Measurements from ENCODE around the gene USP51. TPM values are rescaled to one million over a fixed set of nuclear protein-coding genes. Genes with fewer than 3 reads are reported as not detected.
A peak's percentile ranks its signal among the peaks of the same experiment; 100 is the strongest.

The USP51 gene
- total and polyA plus RNA-seq, 2 donors (not counting 1 experiment from before 2014, with no cell fraction given), result 0.91 to 3.2 TPM

DNA sequence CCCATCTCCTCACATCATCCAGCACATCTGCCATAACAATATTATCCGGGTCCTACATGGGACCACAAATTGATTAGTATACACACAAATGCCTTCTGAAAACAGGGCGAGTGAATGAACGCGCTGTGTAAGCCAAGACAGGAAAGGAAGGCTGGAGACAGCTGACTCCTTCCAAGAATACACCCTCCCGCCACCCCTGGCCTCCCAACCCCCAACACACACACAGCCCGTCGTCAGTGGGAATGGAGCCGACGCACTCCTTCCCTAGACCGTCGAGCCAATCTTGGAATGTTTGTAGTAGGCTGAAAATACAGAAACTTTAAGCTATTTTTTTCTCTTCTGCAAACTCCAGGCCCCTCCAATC, 38.0 kb downstream of the USP51 start:
- Mint-ChIP-seq H3K4me3 (peak overlapping the region; percentile 95), H3K27me3 (no peaks in the 10 kb centered on the region), H3K4me1 (peaks cover 18% of the 10 kb centered on the region), H3K27ac (peak overlapping the region; percentile 89), H3K9me3 (ENCODE audit: insufficient read depth) (no peaks in the 10 kb centered on the region)
- no peaks in the 10 kb centered on the region for H3K27me3 ChIP-seq (replicated peaks in 1 of 4; ENCODE audit: control extremely low read depth in 1 of 4, control insufficient read depth in 3 of 4, insufficient read depth in 4 of 4, low read length in 3 of 4)
- H3K4me1 ChIP-seq (ENCODE audit: control insufficient read depth in 2 of 2, insufficient read depth in 2 of 2, low read length in 2 of 2), result peaks cover 6 to 8% of the 10 kb centered on the region in 2 donors
- no peaks in the 10 kb centered on the region for H3K79me2 ChIP-seq (ENCODE audit: control insufficient read depth, insufficient read depth, low read length)
- intact Hi-C loops (cut with micrococcal nuclease), result no loop called here
- POLR2A ChIA-PET, result interaction anchor here (1.1 to 1.7 kb wide), 3 partner anchors 37 to 782 kb away, joined by 3 to 10 read pairs (median 3); partner anchors contain the start of genes RRAGB and USP51
- peak; percentile 11 for ATAC-seq (ENCODE audit: low read depth)
- H4K20me1 ChIP-seq (ENCODE audit: control insufficient read depth, insufficient read depth, low read length, poor library complexity, severe bottlenecking), result no peaks in the 10 kb centered on the region
- no peak for TF ChIP-seq EZH2 (IDR thresholded peaks at IDR 0.05; ENCODE audit: borderline replicate concordance, insufficient read depth, low read depth, low read length, poor library complexity, severe bottlenecking)
- TF ChIP-seq, protein P1, sequence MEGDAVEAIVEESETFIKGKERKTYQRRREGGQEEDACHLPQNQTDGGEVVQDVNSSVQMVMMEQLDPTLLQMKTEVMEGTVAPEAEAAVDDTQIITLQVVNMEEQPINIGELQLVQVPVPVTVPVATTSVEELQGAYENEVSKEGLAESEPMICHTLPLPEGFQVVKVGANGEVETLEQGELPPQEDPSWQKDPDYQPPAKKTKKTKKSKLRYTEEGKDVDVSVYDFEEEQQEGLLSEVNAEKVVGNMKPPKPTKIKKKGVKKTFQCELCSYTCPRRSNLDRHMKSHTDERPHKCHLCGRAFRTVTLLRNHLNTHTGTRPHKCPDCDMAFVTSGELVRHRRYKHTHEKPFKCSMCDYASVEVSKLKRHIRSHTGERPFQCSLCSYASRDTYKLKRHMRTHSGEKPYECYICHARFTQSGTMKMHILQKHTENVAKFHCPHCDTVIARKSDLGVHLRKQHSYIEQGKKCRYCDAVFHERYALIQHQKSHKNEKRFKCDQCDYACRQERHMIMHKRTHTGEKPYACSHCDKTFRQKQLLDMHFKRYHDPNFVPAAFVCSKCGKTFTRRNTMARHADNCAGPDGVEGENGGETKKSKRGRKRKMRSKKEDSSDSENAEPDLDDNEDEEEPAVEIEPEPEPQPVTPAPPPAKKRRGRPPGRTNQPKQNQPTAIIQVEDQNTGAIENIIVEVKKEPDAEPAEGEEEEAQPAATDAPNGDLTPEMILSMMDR (IDR thresholded peaks at IDR 0.05), result no peak
- peak overlapping the region; percentile 76 for H2AFZ ChIP-seq (ENCODE audit: insufficient read depth, low read depth, low read length, poor library complexity, severe bottlenecking)
- no peaks in the 10 kb centered on the region for H3K36me3 ChIP-seq (replicated peaks in 1 of 2; ENCODE audit: control extremely low read depth in 1 of 2, control insufficient read depth in 1 of 2, extremely low read depth in 1 of 2, insufficient read depth in 2 of 2, low read length in 1 of 2)
- CTCF ChIA-PET, result interaction anchor here (1.1 to 2.1 kb wide), 2 partner anchors 37 to 266 kb away, joined by 8 to 17 read pairs; partner anchors contain the start of genes RRAGB and USP51
- H3K9ac ChIP-seq (ENCODE audit: low read length), result peak overlapping the region; percentile 72
- no peak for DNase-seq
- no CpG with 5 or more reads among the region's 11 CpGs for WGBS (ENCODE audit: insufficient coverage)
- H3K4me3 ChIP-seq (ENCODE audit: control extremely low read depth in 1 of 5, extremely low read depth in 1 of 5, insufficient read depth in 1 of 5, low read depth in 2 of 5, low read length in 4 of 5), result peak overlapping the region; percentile 51 to 69 (median 65)
- H3K9me3 ChIP-seq (ENCODE audit: control extremely low read depth in 1 of 3, control insufficient read depth in 2 of 3, insufficient read depth in 1 of 3, low read length in 2 of 3), result no peaks in the 10 kb centered on the region
- H3K27ac ChIP-seq (ENCODE audit: low read length in 2 of 2), result peak overlapping the region; percentile 74 to 81
- peak overlapping the region; percentile 78 for H3K4me2 ChIP-seq (replicated peaks; ENCODE audit: low read depth, low read length, poor library complexity, severe bottlenecking)

GRCh38 chrX:55451141-55451540, 38.5 kb downstream of the USP51 start:
- Histone ChIP-seq H3K36me3 (replicated peaks in 1 of 2; ENCODE audit: control extremely low read depth in 1 of 2, control insufficient read depth in 1 of 2, extremely low read depth in 1 of 2, insufficient read depth in 2 of 2, low read length in 1 of 2) (no peaks in the 10 kb centered on the region), H3K4me2 (replicated peaks; ENCODE audit: low read depth, low read length, poor library complexity, severe bottlenecking) (peak overlapping the region; percentile 78), H3K27ac (ENCODE audit: low read length in 2 of 2) (no peak overlapping the region), H3K79me2 (ENCODE audit: control insufficient read depth, insufficient read depth, low read length) (no peaks in the 10 kb centered on the region), H4K20me1 (ENCODE audit: control insufficient read depth, insufficient read depth, low read length, poor library complexity, severe bottlenecking) (no peaks in the 10 kb centered on the region), H3K4me3 (ENCODE audit: control extremely low read depth in 1 of 5, extremely low read depth in 1 of 5, insufficient read depth in 1 of 5, low read depth in 2 of 5, low read length in 4 of 5) (peak overlapping the region in 2 of 5 experiments; percentile 65 to 68), H3K27me3 (replicated peaks in 1 of 4; ENCODE audit: control extremely low read depth in 1 of 4, control insufficient read depth in 3 of 4, insufficient read depth in 4 of 4, low read length in 3 of 4) (no peaks in the 10 kb centered on the region), H2AFZ (ENCODE audit: insufficient read depth, low read depth, low read length, poor library complexity, severe bottlenecking) (peak overlapping the region; percentile 76), H3K9me3 (ENCODE audit: control extremely low read depth in 1 of 3, control insufficient read depth in 2 of 3, insufficient read depth in 1 of 3, low read length in 2 of 3) (no peaks in the 10 kb centered on the region), H3K9ac (ENCODE audit: low read length) (peak overlapping the region; percentile 72), H3K4me1 (ENCODE audit: control insufficient read depth in 2 of 2, insufficient read depth in 2 of 2, low read length in 2 of 2) (peaks cover 6 to 8% of the 10 kb centered on the region in 2 donors)
- ChIA-PET CTCF (interaction anchor here (1.1 to 2.1 kb wide), 2 partner anchors 38 to 267 kb away, joined by 8 to 17 read pairs; partner anchors contain the start of genes RRAGB and USP51), POLR2A (interaction anchor here (1.1 to 1.7 kb wide), 2 partner anchors 38 to 782 kb away, joined by 3 to 10 read pairs; partner anchors contain the start of gene USP51)
- Mint-ChIP-seq H3K4me1 (peaks cover 18% of the 10 kb centered on the region), H3K27me3 (peaks cover 3% of the 10 kb centered on the region), H3K9me3 (ENCODE audit: insufficient read depth) (no peaks in the 10 kb centered on the region), H3K27ac (no peak overlapping the region), H3K4me3 (peak overlapping the region; percentile 95)
- no peak for TF ChIP-seq EZH2 (IDR thresholded peaks at IDR 0.05; ENCODE audit: borderline replicate concordance, insufficient read depth, low read depth, low read length, poor library complexity, severe bottlenecking)
- TF ChIP-seq, protein P1 (IDR thresholded peaks at IDR 0.05), result no peak
- peak; percentile 2 for DNase-seq
- 50% methylated on average over 1 of the region's 2 CpGs for WGBS (ENCODE audit: insufficient coverage)
- intact Hi-C loops (cut with micrococcal nuclease), result no loop called here
- no peak for ATAC-seq (ENCODE audit: low read depth)

Measured in B cell (primary cell).